HEK293T (cell line): Measurements from ENCODE around the gene FAM193A.

ENCODE experiments used
- CTCF ChIA-PET: fragments of 350-600 bp; formaldehyde crosslinking; extraction: SDS; loops from one replicate; lab custom pipeline; 2021; ENCODE audit warnings: antibody characterized with exemption, inconsistent platforms; lab: Yijun Ruan, JAX
- POLR2A ChIA-PET: fragments of 350-600 bp; formaldehyde crosslinking; extraction: SDS; loops from one replicate; lab custom pipeline; 2020; ENCODE audit warnings: antibody characterized with exemption, inconsistent platforms; lab: Yijun Ruan, JAX
- DNase-seq: peaks from one replicate; pipeline ENCODE4 v3.0.0; 2012; ENCODE audit warnings: mixed read lengths; ENCODE audit errors: extremely low spot score
- ARNT ChIP-seq: fragments of 450-650 bp; IDR thresholded peaks from 2 replicates; pipeline ENCODE4 v1.6.1; 2017; ENCODE audit warnings: mild to moderate bottlenecking
- BHLHE40 ChIP-seq: fragments of 450-650 bp; IDR thresholded peaks from 2 replicates; pipeline ENCODE4 v1.6.1; 2016; ENCODE audit warnings: mild to moderate bottlenecking, moderate library complexity, borderline replicate concordance
- CTBP1 ChIP-seq: fragments of 450-650 bp; IDR thresholded peaks from 2 replicates; pipeline ENCODE4 v1.6.1; 2016; ENCODE audit warnings: borderline replicate concordance
- ELF4 ChIP-seq: fragments of 450-650 bp; IDR thresholded peaks from 2 replicates; pipeline ENCODE4 v1.6.1; 2017; ENCODE audit warnings: antibody characterized with exemption
- FOXA1 ChIP-seq: fragments of 450-650 bp; IDR thresholded peaks from 2 replicates; pipeline ENCODE4 v1.6.1; 2016; ENCODE audit warnings: mild to moderate bottlenecking
- FOXK2 ChIP-seq: fragments of 450-650 bp; IDR thresholded peaks from 2 replicates; pipeline ENCODE4 v1.6.1; 2016; ENCODE audit warnings: mild to moderate bottlenecking
- FOXM1 ChIP-seq: fragments of 450-650 bp; IDR thresholded peaks from 2 replicates; pipeline ENCODE4 v1.6.1; 2017; ENCODE audit warnings: mild to moderate bottlenecking, borderline replicate concordance
- HDGF ChIP-seq: fragments of 450-650 bp; IDR thresholded peaks from 2 replicates; pipeline ENCODE4 v1.6.1; 2017; ENCODE audit warnings: antibody characterized with exemption, borderline replicate concordance
- L3MBTL2 ChIP-seq: fragments of 450-650 bp; conservative IDR thresholded peaks from 2 replicates; pipeline ENCODE4 v1.6.1; 2016; ENCODE audit warnings: mild to moderate bottlenecking
- LEF1 ChIP-seq: fragments of 450-650 bp; IDR thresholded peaks from 2 replicates; pipeline ENCODE4 v1.6.1; 2017; ENCODE audit warnings: mild to moderate bottlenecking, borderline replicate concordance
- NFRKB ChIP-seq: fragments of 450-650 bp; IDR thresholded peaks from 2 replicates; pipeline ENCODE4 v1.6.1; 2016; ENCODE audit warnings: mild to moderate bottlenecking, moderate library complexity
- SP1 ChIP-seq: fragments of 450-650 bp; IDR thresholded peaks from 2 replicates; pipeline ENCODE4 v1.6.1; 2017
- SUZ12 ChIP-seq: fragments of 450-650 bp; IDR thresholded peaks from 2 replicates; pipeline ENCODE4 v1.6.1; 2016; ENCODE audit warnings: mild to moderate bottlenecking
- TARDBP ChIP-seq: fragments of 450-650 bp; IDR thresholded peaks from 2 replicates; pipeline ENCODE4 v1.6.1; 2016
- ZNF384 ChIP-seq: fragments of 450-650 bp; IDR thresholded peaks from 2 replicates; pipeline ENCODE4 v1.6.1; 2016
- TF ChIP-seq, protein P1 (sequence below): fragments of 450-650 bp; IDR thresholded peaks from 2 replicates; pipeline ENCODE4 v1.6.1; 2016

The FAM193A gene

DNA sequence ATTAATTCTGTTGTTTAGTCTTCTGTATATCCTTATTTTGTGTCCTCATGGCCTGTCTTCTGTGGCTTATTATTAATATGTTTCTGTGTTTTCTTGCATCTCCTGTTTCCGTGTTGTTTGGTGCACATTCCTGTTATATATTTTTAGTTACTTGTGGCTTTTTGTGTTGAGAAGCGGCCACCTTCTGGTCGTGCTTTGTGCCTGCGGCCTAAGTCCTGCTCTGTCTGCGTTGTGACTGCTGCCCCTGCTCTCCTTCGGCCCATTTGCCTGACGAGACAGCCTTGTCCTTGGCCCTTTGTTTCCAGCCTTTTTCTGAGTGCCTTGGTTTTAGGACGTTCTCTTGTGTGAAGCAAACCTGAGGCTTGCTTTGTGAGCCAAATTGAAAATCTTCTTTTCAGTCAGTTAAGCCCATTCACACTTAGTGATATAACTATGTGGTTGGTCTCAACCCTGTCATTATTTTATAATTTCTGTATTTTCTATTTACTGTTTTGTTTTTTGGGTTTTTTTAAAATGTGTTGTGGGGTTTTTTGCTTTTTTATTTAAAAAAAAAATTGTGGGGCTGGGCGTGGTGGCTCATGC, 175.9 kb downstream of the FAM193A start:
- DNase-seq, result no peak
- TF ChIP-seq NFRKB (no peak), L3MBTL2 (no peak), FOXM1 (no peak), SP1 (no peak), BHLHE40 (no peak), FOXK2 (no peak), ARNT (no peak), LEF1 (no peak)
- ChIA-PET CTCF (no interaction called here), POLR2A (no interaction called here)

DNA sequence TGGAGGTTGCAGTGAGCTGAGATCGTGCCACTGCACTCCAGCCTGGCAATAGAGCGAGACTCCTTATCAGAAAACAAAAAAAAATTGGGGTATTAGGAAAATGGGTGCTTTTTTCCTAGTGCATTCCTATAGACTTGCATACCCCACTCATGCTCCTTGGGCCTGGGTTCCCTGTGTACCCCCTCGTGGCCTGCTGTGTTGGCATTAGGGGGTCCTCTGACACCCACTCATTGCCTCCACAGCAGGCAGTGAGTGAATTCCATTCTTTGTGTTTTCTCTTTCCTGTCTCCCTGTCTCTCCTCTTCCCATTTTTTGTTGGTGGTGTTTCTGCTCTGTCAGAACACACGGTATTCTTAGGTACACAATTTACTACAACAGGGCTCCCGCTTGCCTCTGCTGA, 176.9 kb downstream of the FAM193A start:
- POLR2A ChIA-PET, result no interaction called here
- TF ChIP-seq TARDBP, result no peak
- CTCF ChIA-PET, result no interaction called here
- DNase-seq, result no peak

DNA sequence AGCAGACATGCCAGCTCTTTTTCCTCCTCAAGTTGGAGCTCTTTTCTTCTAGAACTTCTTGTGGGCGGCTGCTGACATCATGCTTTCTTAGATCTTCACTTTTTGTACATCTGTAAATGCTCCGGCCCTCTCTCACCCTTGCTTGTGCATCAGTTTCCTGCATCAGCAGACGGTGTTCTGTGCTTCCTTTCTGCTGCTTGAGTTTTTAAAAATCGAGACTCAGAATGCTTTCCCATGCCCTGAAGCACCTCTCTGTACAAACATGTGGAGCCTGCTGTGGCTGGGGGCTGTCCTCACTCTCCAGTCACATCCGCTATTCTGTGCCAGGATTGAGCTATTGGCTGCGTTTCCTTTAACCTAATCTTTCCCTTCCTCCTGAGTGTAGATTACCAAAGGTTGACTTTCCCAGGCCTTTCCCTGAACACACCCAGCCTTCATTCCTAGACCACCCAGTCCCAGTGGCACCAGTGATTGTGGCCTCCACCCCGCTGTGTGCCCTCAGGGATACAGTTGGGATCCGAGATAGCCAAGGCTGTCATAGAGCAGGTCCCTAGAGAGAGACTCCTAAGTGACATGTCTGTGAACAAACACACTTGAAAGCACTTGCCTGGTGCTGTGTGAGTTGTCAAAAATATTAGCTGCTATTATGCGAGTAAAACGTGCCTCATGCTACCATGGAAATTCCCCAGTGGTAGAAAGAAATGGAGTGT, 177.8 kb downstream of the FAM193A start:
- TF ChIP-seq L3MBTL2 (no peak), NFRKB (no peak)
- ChIA-PET POLR2A (no interaction called here), CTCF (no interaction called here)
- DNase-seq, result no peak

- no peak for TF ChIP-seq BHLHE40
- TF ChIP-seq FOXA1, result no peak
- no peak for TF ChIP-seq NFRKB
- no peak for TF ChIP-seq HDGF
- no peak for TF ChIP-seq CTBP1
- TF ChIP-seq FOXM1, result no peak
- TF ChIP-seq LEF1, result no peak
- no peak for TF ChIP-seq ZNF384
- no peak for TF ChIP-seq ARNT
- TF ChIP-seq FOXK2, result no peak
- ChIA-PET POLR2A (no interaction called here), CTCF (no interaction called here)
- DNase-seq, result no peak
These were observed 178.5 kb downstream of the FAM193A start for GRCh38 chr4:2714918-2715317.

DNA sequence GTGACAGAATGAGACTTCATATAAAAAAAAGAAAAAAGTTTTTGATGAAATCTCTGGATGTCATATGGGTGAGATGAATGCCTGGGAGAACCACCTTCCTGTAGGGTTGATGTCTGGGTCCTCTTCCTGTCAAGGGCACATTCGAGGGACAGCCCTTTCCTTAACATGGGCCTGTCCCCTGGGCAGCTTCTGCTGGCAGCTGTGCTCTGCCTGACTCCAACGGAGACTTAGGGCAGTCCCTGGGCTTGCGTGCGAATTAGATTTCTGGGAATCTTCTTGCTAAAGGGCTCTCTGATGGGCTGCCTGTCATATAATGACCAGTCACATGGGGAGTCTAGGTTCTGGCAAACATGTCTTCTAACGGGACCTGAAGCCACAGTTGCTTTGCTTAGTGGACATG, 179.0 kb downstream of the FAM193A start:
- TF ChIP-seq TARDBP (no peak), SUZ12 (no peak), NFRKB (no peak), ZNF384 (no peak), BHLHE40 (no peak), FOXM1 (no peak), ARNT (no peak), FOXA1 (no peak), HDGF (no peak), FOXK2 (no peak), LEF1 (no peak), SP1 (no peak), CTBP1 (no peak), ELF4 (no peak), L3MBTL2 (no peak)
- TF ChIP-seq, protein P1, sequence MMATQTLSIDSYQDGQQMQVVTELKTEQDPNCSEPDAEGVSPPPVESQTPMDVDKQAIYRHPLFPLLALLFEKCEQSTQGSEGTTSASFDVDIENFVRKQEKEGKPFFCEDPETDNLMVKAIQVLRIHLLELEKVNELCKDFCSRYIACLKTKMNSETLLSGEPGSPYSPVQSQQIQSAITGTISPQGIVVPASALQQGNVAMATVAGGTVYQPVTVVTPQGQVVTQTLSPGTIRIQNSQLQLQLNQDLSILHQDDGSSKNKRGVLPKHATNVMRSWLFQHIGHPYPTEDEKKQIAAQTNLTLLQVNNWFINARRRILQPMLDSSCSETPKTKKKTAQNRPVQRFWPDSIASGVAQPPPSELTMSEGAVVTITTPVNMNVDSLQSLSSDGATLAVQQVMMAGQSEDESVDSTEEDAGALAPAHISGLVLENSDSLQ, result no peak
- CTCF ChIA-PET, result no interaction called here
- POLR2A ChIA-PET, result no interaction called here
- no peak for DNase-seq

- CTCF ChIA-PET, result no interaction called here
- DNase-seq, result no peak
- TF ChIP-seq L3MBTL2, result no peak
- no peak for TF ChIP-seq LEF1
- TF ChIP-seq ZNF384, result no peak
- no peak for TF ChIP-seq SUZ12
- TF ChIP-seq FOXK2, result no peak
- TF ChIP-seq SP1, result no peak
- no peak for TF ChIP-seq FOXA1
- POLR2A ChIA-PET, result no interaction called here
These were observed 179.8 kb downstream of the FAM193A start for GRCh38 chr4:2716236-2716635.

DNA sequence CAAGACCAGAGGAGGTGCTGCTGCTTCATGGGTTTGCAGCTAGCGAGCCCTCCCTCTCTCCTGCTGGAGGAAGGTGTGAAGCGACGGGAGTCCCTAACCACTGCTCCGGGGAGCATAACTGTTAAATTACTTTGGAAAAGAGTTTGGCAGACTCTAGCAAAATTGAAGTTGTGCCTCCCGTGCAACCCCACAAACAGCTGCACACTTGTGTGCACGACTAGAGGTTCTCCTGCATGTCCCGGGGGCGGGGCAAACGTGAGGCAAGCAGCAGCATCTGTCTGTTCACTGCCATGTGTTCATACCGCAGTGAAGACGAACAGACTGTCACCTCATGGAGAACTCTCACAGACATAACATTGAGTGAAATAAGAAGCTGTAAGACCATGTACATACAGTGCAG, 185.1 kb downstream of the FAM193A start:
- TF ChIP-seq LEF1, result no peak
- ChIA-PET POLR2A (no interaction called here), CTCF (no interaction called here)
- DNase-seq, result no peak

DNA sequence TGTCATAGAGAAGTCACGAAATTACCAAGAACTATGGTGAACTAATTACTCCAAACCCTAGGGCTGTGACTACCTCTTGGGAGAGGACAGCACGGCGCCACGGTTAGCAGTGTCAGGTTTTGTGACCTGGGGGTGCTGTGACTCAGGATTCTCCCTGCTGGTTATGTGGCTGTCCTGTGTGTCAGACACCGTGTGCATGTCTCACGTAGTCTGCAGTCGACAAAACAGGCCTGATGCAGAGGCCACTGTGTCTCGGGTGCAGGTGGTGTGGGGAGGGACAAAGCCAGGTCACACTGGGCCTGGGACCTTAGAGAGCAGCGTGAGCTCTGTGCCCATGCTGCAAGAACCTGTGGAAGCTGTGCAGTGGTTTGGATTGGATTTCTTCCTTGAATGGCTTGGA, 185.6 kb downstream of the FAM193A start:
- no peak for TF ChIP-seq L3MBTL2
- no peak for TF ChIP-seq FOXA1
- TF ChIP-seq SUZ12, result no peak
- TF ChIP-seq FOXM1, result no peak
- no peak for TF ChIP-seq ARNT
- TF ChIP-seq SP1, result no peak
- TF ChIP-seq NFRKB, result no peak
- no peak for TF ChIP-seq CTBP1
- TF ChIP-seq ZNF384, result no peak
- TF ChIP-seq, protein P1, result no peak
- TF ChIP-seq FOXK2, result no peak
- TF ChIP-seq LEF1, result no peak
- no peak for TF ChIP-seq ELF4
- no peak for TF ChIP-seq TARDBP
- ChIA-PET CTCF (interaction anchor here (0.5 kb wide), 1 partner anchor 202 kb away, joined by 3 read pairs; no protein-coding TSS in a partner anchor), POLR2A (no interaction called here)
- DNase-seq, result no peak
